Measurements from ENCODE around the gene WASHC3.

DNA sequence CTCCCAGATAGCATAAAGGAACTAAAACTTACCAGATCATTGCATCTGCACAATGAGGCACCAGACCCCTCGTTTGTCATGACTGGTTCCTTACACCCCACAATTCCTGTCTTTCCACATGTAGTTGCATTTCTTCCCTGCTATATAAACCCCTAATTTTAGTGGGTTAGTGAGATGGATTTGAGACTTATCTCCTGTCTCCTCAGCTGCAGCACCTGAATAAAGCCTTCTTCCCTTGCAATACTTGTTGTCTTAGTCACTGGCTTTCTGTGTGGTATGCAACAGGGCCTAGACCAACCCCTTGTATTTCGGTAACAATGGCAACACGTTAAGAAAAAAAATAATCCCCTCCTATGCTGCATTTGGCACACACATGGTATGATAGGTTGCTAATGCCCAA is 45.1 kb upstream of the WASHC3 start:
- TF ChIP-seq, protein P1, sequence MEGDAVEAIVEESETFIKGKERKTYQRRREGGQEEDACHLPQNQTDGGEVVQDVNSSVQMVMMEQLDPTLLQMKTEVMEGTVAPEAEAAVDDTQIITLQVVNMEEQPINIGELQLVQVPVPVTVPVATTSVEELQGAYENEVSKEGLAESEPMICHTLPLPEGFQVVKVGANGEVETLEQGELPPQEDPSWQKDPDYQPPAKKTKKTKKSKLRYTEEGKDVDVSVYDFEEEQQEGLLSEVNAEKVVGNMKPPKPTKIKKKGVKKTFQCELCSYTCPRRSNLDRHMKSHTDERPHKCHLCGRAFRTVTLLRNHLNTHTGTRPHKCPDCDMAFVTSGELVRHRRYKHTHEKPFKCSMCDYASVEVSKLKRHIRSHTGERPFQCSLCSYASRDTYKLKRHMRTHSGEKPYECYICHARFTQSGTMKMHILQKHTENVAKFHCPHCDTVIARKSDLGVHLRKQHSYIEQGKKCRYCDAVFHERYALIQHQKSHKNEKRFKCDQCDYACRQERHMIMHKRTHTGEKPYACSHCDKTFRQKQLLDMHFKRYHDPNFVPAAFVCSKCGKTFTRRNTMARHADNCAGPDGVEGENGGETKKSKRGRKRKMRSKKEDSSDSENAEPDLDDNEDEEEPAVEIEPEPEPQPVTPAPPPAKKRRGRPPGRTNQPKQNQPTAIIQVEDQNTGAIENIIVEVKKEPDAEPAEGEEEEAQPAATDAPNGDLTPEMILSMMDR (IDR thresholded peaks at IDR 0.05), result no peak
- no peak for TF ChIP-seq POLR2A (IDR thresholded peaks at IDR 0.05)
